ENCODE data around the gene HERC3.

DNA sequence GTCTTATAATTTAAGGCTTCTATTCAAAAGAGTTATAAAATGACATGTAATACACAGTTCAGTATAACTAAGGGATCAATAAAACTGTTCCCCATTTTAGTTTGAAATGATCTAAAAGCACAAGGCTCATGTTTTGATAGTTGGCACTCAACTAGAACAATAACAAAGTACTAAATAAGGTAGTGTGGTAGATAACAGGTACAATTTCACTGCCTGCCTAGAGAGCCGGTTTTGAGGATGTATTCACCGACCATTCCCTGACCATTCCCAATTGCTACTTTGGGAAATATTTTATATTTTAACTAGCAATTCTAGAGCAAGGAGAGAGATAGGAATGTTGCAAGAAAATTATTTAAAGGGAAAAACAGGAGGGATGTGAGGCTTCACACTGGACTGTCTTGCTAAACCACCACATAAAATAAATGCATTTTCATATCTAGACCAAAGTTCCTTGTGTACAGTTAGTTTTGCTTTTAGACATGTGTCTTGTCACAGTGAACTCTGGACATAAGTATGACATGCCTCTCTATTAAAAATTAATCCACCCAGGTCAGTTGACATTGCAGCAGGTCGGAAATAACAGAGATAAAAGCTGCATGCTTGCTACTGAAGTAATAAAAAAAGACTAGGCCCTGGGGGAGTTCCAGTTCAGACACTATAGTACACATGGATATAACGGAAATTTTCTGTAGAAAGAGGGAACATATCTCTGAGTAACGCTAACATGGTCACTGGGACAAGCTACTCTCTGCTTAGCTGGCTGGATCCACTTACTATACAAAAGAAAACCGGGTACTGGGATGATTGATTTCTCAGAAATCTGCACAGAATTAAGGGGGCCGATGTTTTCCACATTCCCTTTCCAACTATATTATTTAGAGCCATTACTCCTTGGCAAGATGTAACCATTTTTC is 161.6 kb downstream of the HERC3 start:
- TF ChIP-seq, protein P1, sequence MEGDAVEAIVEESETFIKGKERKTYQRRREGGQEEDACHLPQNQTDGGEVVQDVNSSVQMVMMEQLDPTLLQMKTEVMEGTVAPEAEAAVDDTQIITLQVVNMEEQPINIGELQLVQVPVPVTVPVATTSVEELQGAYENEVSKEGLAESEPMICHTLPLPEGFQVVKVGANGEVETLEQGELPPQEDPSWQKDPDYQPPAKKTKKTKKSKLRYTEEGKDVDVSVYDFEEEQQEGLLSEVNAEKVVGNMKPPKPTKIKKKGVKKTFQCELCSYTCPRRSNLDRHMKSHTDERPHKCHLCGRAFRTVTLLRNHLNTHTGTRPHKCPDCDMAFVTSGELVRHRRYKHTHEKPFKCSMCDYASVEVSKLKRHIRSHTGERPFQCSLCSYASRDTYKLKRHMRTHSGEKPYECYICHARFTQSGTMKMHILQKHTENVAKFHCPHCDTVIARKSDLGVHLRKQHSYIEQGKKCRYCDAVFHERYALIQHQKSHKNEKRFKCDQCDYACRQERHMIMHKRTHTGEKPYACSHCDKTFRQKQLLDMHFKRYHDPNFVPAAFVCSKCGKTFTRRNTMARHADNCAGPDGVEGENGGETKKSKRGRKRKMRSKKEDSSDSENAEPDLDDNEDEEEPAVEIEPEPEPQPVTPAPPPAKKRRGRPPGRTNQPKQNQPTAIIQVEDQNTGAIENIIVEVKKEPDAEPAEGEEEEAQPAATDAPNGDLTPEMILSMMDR (conservative IDR thresholded peaks at IDR 0.05) = no peak
- TF ChIP-seq EZH2 (IDR thresholded peaks at IDR 0.05; ENCODE audit: low read depth) = no peak
